GM18867 (cell line): ENCODE data around the gene URGCP.

Experiments used
- ATAC-seq: cut with Tn5 transposase; IDR thresholded peaks from one replicate; pipeline ENCODE4 v1.9.1; 2021; ENCODE audit warnings: mild to moderate bottlenecking, moderate library complexity; ENCODE audit not compliant: unreplicated experiment

Gene URGCP

GRCh38 chr7:43906331-43907010, at the start of gene URGCP:
Gene URGCP (minus strand): TSS chr7:43906596. CDS start chr7:43906575, 21 bp downstream.
- peak; percentile 86 for ATAC-seq

- no peak for ATAC-seq
Observed at GRCh38 chr7:43956027-43956426, 49.6 kb upstream of the URGCP start.

GRCh38 chr7:43954524-43955228, 48.3 kb upstream of the URGCP start:
- peak; percentile 55 for ATAC-seq

GRCh38 chr7:43953071-43953470, 46.7 kb upstream of the URGCP start:
- no peak for ATAC-seq

- no peak for ATAC-seq
Observed at GRCh38 chr7:43952028-43952427, 45.6 kb upstream of the URGCP start.

GRCh38 chr7:43944286-43944685, 37.9 kb upstream of the URGCP start:
- ATAC-seq = no peak

- ATAC-seq = no peak
Observed at GRCh38 chr7:43943417-43944187, 37.2 kb upstream of the URGCP start.

GRCh38 chr7:43942997-43943396, 36.6 kb upstream of the URGCP start:
- ATAC-seq = no peak

- no peak for ATAC-seq
Observed at GRCh38 chr7:43942250-43942649, 35.9 kb upstream of the URGCP start.

- ATAC-seq = no peak
Observed at GRCh38 chr7:43938892-43939482, 32.6 kb upstream of the URGCP start.

GRCh38 chr7:43937444-43937843, 31.0 kb upstream of the URGCP start:
- ATAC-seq = no peak

- ATAC-seq = no peak
Observed at GRCh38 chr7:43933902-43934560, 27.6 kb upstream of the URGCP start.

- no peak for ATAC-seq
Observed at GRCh38 chr7:43931346-43931745, 24.9 kb upstream of the URGCP start.

GRCh38 chr7:43929529-43930457, 23.4 kb upstream of the URGCP start:
- no peak for ATAC-seq

- no peak for ATAC-seq
Observed at GRCh38 chr7:43927810-43928209, 21.4 kb upstream of the URGCP start.

GRCh38 chr7:43926798-43927123, 20.4 kb upstream of the URGCP start:
- peak; percentile 21 for ATAC-seq

- peak; percentile 92 for ATAC-seq
Observed at GRCh38 chr7:43925984-43926797, 19.8 kb upstream of the URGCP start, which contains the start of gene UBE2D4. Gene UBE2D4 (plus strand): TSS chr7:43926436. CDS start chr7:43926533, 97 bp downstream.

- ATAC-seq = no peak
Observed at GRCh38 chr7:43922726-43923125, 16.3 kb upstream of the URGCP start.

GRCh38 chr7:43921423-43921822, 15.0 kb upstream of the URGCP start:
- ATAC-seq = no peak
